Neutrophil (primary cell): ENCODE data around the gene RSPH9.

Experiments used
- H3K27ac ChIP-seq: fragments of 200-600 bp; sonication (generic); 2 replicates; pipeline ENCODE4 v1.5.1; 2016; ENCODE audit warnings: mild to moderate bottlenecking, moderate library complexity
- H3K27me3 ChIP-seq: fragments of 200-600 bp; sonication (generic); 2 replicates; pipeline ENCODE4 v1.6.0; 2016; ENCODE audit warnings: mild to moderate bottlenecking
- H3K36me3 ChIP-seq: fragments of 200-600 bp; sonication (generic); 2 replicates; pipeline ENCODE4 v1.5.1; 2017
- H3K4me1 ChIP-seq, 2 experiments: fragments of 200-600 bp in 1 of 2; sonication (generic) in 1 of 2; 1 replicate in 1 of 2; 2 replicates in 1 of 2; pipeline versions ENCODE4 v1.5.1 to v1.6.1; 2013 to 2016; ENCODE audit warnings: low read depth in 1 of 2, low read length in 1 of 2, mild to moderate bottlenecking in 1 of 2, moderate library complexity in 1 of 2; ENCODE audit not compliant: control insufficient read depth in 1 of 2, insufficient read depth in 1 of 2
- H3K4me3 ChIP-seq, 2 experiments: fragments of 200-600 bp in 1 of 2; sonication (generic) in 1 of 2; 1 replicate in 1 of 2; 2 replicates in 1 of 2; pipeline ENCODE4 v1.5.1; 2013 to 2016; ENCODE audit warnings: low read depth in 1 of 2, low read length in 1 of 2, mild to moderate bottlenecking in 1 of 2, moderate library complexity in 1 of 2
- H3K9me3 ChIP-seq: fragments of 200-600 bp; sonication (generic); 2 replicates; pipeline ENCODE4 v1.5.1; 2016
- CTCF ChIP-seq: fragments of 200-600 bp; sonication (generic); IDR thresholded peaks from 2 replicates; pipeline ENCODE4 v1.5.1; 2016; ENCODE audit warnings: antibody characterized with exemption

Gene RSPH9

GRCh38 chr6:43703512-43704429 is 58.9 kb downstream of the RSPH9 start:
- H3K27me3 ChIP-seq = peaks cover 37% of the 10 kb centered on the region
- H3K27ac ChIP-seq = no peak overlapping the region
- H3K36me3 ChIP-seq = no peaks in the 10 kb centered on the region
- no peaks in the 10 kb centered on the region for H3K9me3 ChIP-seq
- peaks cover 6 to 11% of the 10 kb centered on the region in 2 experiments for H3K4me1 ChIP-seq
- no peak overlapping the region for H3K4me3 ChIP-seq
- no peak for TF ChIP-seq CTCF

- TF ChIP-seq CTCF = no peak
- H3K27me3 ChIP-seq = peaks cover 38% of the 10 kb centered on the region
- H3K27ac ChIP-seq = no peak overlapping the region
- no peak overlapping the region for H3K4me3 ChIP-seq
- H3K36me3 ChIP-seq = no peaks in the 10 kb centered on the region
- no peaks in the 10 kb centered on the region for H3K9me3 ChIP-seq
- H3K4me1 ChIP-seq = peaks cover 6 to 11% of the 10 kb centered on the region in 2 experiments
Measured at GRCh38 chr6:43705996-43706395, 61.2 kb downstream of the RSPH9 start.

- H3K27me3 ChIP-seq = peaks cover 38% of the 10 kb centered on the region
- H3K4me1 ChIP-seq = peaks cover 6 to 11% of the 10 kb centered on the region in 2 experiments
- no peaks in the 10 kb centered on the region for H3K9me3 ChIP-seq
- no peak for TF ChIP-seq CTCF
- no peak overlapping the region for H3K27ac ChIP-seq
- H3K4me3 ChIP-seq = no peak overlapping the region
- no peaks in the 10 kb centered on the region for H3K36me3 ChIP-seq
Measured at GRCh38 chr6:43706788-43707187, 62.0 kb downstream of the RSPH9 start.

- Histone ChIP-seq H3K36me3 (no peaks in the 10 kb centered on the region), H3K9me3 (no peaks in the 10 kb centered on the region), H3K27ac (no peak overlapping the region), H3K4me1 (peaks cover 6 to 11% of the 10 kb centered on the region in 2 experiments), H3K4me3 (no peak overlapping the region), H3K27me3 (peaks cover 38% of the 10 kb centered on the region)
- TF ChIP-seq CTCF = no peak
Measured at GRCh38 chr6:43707269-43707668, 62.4 kb downstream of the RSPH9 start.

GRCh38 chr6:43707767-43708166 is 62.9 kb downstream of the RSPH9 start:
- Histone ChIP-seq H3K4me3 (no peak overlapping the region), H3K27ac (no peak overlapping the region), H3K27me3 (peaks cover 38% of the 10 kb centered on the region), H3K36me3 (no peaks in the 10 kb centered on the region), H3K9me3 (no peaks in the 10 kb centered on the region), H3K4me1 (peaks cover 6 to 11% of the 10 kb centered on the region in 2 experiments)
- no peak for TF ChIP-seq CTCF
